Amniotic stem cell (primary cell): ENCODE results near the gene A1BG.
"Not testable (repeated sequence)": the region's sequence is repeated elsewhere in the genome, so short reads cannot be mapped to it uniquely, and the experiment has no call there.

Experiments used
- DNase-seq: peaks from one replicate; lab custom pipeline; 2025; lab: John Stamatoyannopoulos, UW

The A1BG gene

DNA sequence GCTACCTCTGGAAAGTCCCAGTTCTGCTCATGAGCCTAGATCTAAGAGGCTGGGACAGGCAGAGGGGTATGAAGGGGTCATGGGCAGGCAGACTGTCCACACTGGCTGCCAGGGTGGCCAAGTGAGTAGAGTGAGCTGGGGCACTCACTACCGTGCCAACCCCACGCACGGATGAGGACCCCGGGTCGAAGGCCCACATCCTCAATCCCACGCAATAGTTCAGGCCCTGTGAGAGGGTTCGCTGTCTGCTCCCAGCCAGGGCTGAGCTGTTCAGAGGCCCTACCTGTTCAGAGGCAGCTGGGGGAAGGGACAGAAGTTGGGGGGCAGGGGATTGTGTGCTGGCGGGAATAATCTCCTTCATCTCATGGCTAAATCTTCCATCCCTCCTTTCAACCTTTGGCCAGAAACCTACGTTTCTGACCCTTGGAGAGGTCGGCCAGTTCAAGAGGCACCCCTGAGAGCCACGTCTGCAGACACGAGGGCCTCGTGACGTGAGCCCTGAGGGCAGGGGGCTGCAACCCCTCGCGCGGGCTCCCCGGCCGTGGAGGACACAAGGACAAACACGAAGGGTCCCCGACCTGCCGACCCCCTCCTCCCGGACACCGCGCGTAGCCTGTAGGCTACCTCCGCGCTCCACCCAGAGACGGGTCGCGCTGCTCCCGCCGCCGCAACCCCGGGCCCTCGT lies 32.7 kb upstream of the A1BG start:
- no peak for DNase-seq

DNA sequence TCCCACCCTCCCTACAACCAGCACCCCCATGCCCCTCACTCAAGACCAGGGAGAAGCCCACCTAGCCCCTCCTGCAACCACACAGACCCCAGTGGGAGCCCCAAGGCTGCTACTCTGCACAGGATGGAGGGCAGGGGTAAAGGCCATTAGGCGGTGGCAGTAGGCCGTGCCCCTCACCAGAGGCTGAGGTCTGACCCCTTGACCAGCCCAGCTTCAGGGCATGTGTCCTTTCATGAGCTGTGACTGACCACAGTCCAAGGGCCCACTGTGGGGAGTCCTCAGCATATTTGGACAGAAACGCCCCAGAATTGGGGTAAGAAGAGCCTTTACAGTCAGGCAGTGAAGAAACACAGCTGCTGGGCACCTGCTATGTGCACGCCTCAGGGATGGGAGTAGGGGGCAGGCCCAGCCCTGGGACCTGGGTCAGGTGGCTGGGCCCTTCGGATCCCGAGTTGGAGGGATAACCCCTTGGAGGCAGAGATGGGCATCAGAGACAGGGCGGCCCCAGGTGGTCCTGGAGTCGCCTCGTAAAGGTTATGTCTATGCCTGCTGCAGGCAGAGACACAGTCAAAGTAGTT lies 32.1 kb upstream of the A1BG start:
- DNase-seq = no peak

DNA sequence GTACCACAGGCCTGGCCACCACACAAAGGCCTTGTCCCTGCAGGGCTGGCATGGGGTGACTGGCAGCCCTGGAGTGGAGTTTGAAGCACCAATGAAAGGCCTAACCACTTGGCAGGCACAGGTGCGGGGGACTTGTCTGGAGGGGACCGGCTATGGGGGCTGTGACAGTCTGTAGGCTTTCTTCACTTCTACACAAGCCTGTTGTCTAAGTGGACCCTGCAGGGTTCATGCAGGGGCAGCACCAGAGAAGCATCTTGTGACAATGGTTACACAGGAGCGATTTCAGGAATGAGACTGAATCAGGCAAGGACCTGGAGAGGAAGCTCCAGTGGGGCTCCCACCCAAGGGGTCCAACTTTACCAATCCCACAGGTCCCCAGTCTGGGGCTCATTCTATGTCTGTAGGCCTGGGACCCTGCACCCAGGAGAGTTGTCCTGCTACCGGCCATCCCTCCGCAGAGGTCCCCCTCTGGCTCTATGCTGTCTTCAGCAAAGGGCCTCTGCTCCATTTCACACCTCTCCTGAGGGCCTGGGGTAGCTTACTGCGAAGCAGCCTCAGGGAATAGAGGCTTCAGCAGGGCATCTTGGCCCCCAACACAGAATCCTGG lies 29.8 kb upstream of the A1BG start:
- DNase-seq = no peak

DNA sequence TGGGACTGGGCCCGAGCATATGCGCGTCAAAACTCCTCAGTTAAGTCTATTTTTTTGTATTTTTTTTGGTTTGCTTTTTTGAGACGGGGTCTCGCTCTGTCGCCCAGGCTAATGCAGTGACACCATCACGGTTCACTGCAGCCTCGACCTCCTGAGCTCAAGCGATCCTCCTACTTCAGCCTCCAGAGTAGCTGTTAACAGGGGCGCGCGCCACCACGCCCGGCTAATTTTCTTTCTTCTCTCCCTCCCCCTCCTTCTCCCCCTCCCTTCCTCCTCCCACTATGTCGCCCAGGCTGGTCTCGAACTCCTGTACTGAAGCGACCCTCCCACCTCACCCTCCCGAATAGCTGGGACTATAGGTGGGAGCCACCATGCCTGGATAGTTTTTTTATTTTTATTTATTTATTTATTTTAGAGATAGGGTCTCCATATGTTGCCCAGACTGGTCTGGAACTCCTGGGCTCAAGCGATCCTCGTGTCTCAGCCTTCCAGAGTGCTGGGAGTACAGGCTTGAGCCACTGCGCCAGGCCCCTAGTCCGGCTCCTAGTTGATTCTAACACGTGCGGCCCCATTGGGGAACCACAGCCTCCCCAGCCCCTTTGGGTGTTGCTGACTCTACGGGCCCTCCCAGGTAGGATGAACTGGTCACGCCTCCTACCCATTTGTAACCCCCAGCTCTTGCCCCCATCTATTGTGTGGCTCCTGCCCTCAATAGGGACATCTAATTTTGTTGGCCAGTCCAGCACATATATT lies 28.3 kb upstream of the A1BG start:
- DNase-seq = no peak

DNA sequence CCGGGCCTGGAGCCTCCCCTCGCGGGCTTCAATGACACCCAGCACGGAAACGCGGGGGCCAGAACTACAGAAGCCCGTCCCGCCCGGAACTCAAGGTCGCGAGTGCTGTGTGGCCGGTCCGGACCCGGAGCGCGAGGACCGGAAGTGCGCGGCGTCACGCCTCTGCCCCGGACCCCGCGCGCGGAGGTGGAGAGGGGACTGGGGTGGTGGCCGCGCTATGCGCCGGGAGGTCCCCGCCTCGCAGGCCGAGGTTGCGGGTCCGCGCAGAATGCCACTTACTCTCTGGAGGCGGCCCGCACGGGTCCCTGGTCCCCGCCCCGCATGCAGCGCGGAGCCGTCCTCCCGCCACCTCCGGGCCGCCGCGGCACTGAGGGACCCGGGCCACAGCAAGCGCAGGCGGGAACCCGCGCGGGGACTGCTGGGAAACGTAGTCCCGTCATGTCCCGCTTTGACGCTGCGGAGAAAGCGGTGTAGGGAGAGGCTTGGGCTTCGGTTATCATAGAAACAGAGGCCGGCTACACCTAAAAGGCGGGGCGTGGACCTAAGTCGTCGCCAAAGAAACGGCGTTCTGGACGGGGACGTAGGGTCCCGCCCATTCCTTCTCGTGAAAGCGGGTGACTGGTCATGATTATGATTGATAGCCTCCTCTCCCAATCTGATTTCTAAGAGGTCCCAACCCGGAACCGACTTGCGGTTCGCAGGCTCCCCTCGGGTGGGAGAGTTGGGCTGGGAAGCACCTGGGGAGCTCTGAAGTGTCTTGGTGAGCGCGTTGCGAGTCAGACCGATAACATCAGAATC lies 27.6 kb upstream of the A1BG start, which contains the start of gene ZNF837:
ZNF837 (minus strand) TSS at position 369 of the 798 bp plus-strand sequence. CDS start 11,698 bp downstream, outside the sequence.
- DNase-seq = peak; percentile 100

DNA sequence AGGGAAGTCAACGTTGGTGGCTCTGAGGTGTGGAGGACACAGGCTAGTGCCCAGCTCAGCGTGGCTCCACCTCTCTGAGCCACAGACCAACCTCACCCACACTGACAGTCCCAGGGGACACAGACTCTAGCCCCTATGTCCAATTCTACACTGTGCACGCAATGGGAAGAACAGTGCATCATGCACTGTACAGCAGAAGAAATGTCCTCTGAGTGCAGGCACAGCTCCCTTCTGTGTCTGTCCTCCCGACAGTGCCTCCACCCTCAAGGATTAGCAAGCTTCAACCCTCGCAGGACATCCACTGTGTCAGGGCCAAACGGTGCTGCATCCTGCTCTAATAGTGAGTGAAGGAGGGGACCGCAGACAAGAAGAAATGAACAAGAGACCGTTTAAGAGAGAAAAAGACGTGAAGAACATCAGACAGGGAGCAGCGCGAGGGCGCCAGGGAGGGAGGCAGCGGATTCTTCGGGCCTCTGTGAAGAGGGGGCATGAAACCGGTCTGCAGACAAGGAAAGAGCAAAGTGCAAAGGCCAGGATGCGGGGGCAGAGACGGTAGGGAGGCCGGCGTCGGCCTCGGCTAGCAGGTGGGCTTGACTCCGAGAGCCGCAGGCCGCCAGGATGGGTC lies 26.9 kb upstream of the A1BG start:
- no peak for DNase-seq

DNA sequence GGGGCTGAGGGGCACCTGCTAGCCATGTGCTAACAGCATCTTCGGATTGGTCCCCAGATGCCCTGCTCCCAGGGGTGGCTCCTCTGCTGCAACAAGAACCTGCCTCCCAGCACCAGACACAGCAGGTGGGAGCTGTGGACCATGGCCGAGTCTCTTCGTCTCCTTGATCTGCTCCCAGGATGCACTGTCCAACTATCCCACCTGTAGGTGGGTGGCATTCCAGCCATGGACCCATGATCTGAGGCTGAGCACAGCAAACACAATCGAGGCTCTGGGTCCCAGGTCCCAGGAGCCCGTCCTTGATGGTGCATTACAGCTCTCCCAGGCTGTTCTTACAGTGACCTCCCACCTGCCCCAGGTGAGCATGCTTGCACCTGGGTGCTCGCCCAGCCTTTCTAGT lies 26.0 kb upstream of the A1BG start:
- DNase-seq = no peak

DNA sequence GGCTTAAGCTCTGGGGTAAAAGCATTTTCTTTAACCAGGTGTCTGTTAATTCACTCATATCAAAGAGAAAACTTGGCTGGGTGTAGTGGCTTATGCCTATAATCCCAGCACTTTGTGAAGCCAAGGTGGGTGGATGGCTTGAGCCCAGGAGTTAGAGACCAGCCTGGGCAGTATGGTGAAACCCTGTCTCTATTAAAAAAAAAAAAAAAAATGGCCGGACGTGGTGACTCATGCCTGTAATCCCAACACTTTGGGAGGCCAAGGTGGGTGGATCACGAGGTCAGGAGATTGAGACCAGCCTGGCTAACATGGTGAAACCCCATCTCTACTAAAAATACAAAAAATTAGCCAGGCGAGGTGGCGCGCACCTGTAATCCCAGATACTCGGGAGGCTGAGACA lies 23.4 kb upstream of the A1BG start:
- not testable (repeated sequence) for DNase-seq

DNA sequence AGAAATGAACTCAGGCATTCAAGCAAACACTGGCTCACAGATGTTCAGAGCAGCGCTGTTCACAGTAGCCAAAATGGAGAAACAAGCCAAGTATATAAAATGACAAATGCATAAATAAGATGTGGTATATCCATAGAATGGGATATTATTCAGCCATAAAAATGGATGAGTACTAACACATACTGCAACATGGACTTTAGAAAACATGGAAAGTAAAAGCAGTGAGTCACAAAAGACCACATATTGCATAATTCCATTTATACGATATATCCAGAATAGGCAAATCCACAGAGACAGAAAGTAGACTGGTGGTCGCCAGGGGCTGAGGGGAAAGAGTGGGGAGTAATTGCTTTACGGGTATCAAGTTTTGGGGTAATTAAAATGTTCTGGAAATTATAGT lies 20.9 kb upstream of the A1BG start:
- no peak for DNase-seq

DNA sequence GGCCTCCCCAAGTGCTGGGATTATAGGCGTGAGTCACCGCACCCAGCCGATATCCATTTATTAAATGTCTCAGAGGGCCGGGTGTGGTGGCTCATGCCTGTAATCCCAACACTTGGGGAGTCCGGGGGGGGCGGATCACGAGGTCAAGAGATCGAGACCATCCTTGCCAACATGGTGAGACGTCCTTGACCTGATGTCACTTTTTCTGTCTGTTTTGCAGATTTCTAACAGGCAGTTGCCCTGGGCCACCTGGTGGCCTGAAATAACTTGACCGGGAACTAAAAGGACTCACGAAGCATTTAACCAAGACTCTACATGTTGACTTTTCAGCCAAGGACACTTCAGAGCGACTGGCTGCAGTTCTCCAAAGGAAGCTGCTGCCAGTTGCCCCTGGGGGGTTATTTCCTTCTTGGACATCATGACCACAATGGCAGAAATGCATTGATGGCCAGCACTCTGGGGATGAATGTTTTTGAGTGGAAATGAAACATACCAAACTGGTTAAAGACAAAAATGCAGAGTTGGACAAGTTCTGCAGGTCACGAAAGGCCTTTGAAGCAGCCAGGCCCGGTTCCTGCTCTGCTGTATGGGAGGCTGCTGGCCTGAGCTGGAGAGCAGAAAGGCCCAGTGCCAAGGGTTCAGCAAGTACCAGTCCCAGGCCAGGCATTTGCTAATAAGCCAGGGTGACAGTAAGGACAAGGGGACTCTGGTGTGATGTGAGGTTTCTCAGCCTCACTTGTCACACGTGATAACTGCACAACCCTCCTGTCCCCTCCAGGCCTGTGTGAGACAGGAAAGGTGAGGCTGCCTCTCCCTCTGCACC lies 19.2 kb upstream of the A1BG start:
- DNase-seq = no peak

DNA sequence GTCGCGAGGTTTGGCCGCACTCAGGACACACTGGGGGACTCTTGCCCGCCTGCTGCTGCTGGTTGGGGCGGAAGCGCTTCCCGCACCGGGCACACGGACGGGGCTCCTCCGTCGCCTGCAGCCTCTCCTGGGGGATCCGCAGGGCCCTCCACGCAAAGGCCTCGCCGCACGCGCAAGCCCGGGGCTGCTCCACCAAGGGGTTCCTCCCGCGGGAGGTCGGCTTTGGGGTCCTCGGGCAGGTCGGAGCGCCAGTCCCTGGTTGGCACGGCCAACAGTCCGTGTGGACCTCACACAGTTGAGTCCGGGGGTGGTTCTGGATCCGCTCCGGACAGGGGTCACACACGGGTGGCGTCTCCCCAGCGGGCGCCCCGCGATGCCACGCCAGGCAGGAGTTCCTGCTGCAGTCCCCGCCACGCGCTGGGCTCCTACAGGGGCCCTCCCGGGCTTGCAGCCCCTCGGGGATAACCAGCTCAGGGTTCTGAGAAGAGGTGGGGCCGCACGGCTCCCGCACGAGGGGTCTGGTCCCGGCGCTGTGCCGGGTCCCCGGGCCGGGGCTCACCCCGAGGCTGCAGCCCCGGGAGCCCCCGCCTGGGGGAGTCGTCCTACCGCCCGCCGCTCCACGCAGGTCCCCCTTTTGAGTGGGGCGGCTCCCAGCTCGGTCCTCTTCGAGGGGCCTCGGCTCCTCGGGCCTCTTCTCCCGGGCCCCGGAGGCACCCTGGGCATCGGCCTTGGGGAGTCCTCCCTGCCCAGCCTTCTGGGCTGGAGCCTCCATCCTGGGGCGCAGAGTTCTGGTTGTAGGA lies 15.5 kb upstream of the A1BG start:
- DNase-seq = no peak

DNA sequence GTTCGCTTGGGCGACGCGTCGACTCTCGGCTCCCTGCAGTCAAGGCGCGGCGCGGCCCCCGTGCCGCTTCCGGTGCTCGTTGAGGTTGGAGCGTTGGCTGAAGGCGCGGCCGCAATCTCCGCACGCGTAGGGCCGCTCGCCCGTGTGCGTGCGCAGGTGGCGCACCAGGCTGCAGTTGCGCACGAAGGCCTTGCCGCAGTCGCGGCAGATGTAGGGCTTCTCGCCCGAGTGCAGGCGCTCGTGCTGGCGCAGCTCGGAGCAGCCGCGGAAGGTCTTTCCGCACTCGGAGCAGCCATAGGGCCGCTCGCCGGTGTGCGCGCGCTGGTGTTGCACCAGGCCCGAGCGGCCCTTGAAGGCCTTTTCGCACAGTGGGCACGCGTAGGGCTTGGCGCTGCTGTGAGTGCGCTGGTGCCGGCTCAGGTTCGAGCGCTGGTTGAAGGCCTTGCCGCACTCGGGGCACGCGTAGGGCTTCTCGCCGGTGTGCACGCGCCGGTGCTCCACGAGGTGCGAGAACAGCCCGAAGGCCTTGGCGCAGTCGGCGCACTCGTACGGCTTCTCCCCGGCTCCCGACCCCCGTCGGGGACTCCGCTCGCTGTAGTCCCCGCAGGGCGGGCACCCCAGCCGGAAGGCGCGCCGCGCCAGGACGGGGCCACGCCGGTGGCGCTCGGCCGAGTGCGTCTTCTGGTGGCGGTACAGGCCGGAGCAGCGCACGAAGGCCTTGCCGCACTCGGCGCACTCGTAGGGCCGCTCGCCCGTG lies 14.6 kb upstream of the A1BG start:
- DNase-seq = no peak

DNA sequence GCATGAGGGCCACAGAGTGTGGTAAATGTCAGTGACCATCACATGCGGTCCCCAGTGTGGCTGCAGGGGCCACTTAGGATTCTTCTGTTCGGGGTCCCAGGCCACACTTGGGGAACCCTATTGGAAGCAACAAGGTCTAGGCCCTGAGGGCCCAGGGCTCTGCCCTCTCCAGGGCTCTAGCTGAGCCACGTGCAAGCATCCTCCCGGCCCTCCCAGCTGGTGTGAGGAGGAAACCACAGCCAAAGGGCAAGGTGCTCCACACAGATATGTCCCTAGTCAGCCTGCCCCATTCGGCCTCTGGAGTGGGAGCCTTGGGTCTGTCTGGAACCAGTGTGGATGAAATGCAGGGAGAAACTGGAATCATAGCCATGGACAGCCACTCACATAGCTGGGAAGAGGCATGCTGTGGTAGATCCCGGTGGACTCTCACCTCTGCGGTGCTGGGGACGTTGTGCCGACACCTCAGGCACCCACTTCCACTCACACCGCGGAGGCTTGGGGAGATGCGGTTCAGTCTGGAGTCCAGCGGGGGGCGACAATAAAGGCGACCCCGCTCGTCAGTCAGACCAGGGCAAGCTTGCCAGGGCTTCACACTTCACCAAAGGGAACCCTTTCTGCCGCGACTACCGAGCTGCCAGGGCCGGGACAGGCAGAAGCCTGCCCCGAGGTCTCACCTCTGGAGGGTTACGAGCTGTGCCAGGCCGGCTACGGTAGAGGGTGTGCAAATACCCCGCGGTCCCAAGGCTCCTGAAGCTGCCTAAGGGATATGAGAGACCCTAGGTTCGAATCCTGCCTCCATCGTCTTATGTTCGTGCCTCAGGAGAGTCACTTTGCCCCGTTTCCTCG lies 13.5 kb upstream of the A1BG start:
- DNase-seq = no peak

DNA sequence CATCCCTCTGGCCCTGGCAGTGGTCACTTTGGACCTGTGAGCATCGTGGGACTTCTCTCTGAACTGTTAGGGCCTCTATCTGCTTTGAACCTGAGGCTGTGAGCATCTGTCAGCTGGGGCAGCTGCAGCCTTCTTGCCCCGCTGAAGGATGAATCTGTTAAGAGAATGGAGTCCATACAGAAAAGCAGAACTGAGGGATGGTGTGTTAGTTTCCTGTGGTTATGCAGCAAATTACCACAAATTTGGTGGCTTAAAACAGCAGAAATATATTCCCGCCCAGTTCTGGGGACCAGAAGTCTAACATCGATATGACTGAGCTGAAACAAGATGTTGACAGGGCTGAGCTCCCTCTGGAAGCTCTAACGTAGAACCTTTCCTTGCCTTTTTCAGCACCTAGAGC lies 10.9 kb upstream of the A1BG start:
- DNase-seq = no peak

DNA sequence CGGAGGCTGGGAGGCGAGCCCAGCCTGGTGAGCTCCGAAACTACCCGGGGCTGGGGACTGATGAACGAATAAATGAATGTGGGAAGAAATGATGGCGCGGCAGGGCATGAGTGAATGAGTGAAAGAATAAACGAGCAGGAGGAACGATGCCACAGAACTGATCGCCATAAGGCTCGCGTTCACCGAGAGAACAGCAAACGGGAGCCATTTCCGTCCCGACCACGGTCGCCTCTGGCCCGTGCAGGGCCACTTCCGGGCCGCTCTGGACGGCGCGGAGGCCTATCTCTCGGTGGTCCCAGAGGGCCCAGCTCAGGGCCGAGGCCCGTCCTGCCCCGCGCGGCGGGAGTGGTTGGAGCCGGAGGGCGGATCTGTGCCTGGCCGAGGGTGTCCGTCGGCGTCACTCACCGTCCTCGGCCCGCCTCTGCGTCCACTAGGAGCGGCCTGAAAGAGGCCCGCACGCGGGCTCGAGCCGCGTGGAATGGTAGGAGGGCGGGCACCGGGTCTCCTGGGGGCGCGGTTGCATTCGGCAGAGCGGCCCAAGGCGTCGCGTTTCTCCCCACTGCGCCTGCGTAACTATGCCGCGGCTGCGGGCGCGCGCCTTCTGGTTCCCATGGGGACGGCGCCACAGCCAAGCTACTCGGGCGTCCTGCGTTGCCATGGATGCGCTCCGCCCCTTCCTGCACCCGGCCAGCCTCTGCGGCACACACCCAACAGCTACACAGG lies 9.1 kb upstream of the A1BG start, which contains the start of gene ZNF497:
ZNF497 (minus strand) TSS at position 480 of the 723 bp plus-strand sequence. CDS start 5,116 bp downstream, outside the sequence.
- DNase-seq = peak; percentile 92

DNA sequence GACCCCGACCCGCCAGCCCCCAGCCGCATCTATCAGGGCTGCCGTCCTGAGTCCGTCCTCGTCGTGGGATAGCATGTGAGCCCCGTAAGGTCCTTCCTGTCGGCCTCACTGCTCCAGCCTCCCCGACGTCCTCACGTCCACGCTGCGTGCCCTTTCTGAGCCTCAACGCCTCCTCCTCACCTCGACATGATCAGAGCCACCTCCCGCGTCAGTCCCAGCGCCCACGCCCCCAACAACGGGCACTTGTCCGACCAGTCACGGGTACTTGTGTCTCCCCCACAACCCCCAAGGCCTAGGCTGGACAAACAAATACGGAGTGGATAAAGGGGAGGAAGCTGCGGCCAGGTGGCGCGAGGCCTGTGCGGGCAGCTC lies 8.6 kb upstream of the A1BG start:
- peak; percentile 35 for DNase-seq

DNA sequence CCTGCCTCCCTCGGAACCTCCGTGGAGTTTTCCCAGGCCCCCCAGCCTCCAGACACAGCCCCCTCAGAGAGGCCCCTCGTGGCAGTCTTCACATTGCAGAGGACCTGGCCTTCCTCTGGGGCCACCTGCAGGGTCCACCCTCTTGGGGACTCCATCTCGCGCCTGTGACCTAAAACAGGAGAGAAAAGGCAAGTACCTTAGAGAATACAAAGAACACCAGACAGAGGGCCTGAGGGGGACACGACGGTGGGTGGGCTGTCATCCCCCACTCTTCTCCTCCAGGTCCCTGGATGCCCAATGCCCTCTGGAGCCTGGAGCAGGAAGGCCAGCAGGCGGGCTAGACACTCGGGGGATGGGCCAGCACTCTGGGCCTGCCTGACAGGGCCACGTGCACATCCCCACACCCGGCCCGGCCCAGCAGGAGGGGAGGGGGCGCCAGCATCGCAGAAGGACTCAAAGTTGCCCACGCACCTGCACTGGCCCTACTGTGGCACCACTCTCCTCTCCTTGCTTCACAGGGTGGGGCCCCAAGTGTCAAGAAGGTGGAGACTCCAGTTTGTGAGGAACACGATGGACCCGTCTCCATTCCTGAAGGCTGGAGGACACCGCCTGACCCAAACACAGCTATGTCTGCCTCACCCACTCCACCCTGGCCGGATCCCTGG lies 4.3 kb upstream of the A1BG start:
- no peak for DNase-seq
